Activated CD4-positive, alpha-beta T cell treated with anti-CD3 and anti-CD28 coated beads for 24 hours (primary cell): Measurements from ENCODE around the gene NDUFB10.
A peak's percentile ranks its signal among the peaks of the same experiment; 100 is the strongest.

Experiments used
- DNase-seq, 2 donors: peaks; one replicate each; pipeline ENCODE4 v3.0.0-alpha.2; 2020; ENCODE audit warnings: low read depth in 2 of 2

The NDUFB10 gene

GRCh38 chr16:2001456-2002355, 42.4 kb downstream of the NDUFB10 start:
- no peak for DNase-seq

- DNase-seq, result no peak
Observed at GRCh38 chr16:2002406-2003230, 43.3 kb downstream of the NDUFB10 start.

GRCh38 chr16:2003231-2003826, 44.0 kb downstream of the NDUFB10 start:
- DNase-seq, result no peak

- peak; percentile 80 to 90 for DNase-seq
Observed at GRCh38 chr16:2003827-2004641, 44.7 kb downstream of the NDUFB10 start.

DNA sequence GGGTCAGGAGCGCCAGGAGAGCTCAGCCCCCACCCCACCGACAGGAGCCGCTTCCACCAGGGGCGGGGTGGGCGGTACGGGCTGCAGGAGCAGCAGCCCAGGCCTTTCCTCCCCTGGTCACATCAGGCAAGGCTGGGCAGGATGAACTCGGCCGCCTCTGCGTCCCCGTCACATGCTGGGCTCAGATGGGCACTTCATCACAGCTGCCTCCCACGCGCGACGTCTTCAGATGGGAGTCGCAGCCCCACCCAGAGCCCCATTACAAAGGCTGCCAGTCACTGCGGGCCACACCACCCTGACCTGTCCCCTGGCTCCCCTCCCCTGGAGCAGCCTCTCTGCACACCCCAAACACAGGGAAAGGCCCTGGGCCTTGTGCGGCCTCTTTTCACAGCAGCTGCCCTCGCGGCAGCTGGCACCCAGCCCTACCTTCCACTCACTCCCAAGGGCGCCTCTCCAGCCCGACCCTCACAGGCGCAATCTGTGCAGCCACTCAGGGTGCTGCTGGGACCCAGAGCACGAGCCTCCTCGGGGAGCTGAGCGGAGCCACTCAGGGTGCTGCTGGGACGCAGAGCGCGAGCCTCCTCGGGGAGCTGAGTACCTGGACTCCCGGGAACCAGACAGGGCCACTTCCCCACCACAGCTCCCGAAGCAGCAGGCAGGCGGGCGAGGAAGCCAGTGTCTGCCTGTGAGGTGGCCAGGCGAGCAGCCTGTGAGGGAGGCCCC, 45.6 kb downstream of the NDUFB10 start:
- DNase-seq, result no peak

DNA sequence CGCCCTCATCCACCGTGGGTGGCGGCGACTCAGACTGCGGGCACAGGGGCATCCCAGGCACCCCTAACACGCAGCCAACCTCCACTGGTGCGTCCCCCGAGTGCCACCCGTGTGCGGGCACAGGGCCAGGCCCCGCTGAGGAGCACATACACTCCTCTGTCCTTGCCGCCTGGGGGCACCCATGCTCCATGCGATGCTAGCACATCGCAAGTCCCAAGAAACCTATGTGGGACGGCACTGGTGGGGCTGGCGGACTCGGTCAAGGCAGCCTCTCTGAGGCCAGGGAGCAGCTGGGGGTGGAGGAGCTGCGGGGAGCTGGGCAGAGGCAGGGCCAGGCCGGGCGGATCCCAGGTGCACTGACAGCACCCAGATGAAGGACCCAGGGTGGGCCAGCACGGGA, 46.3 kb downstream of the NDUFB10 start:
- DNase-seq, result no peak

- DNase-seq, result no peak
Observed at GRCh38 chr16:2006317-2006716, 47.0 kb downstream of the NDUFB10 start.

DNA sequence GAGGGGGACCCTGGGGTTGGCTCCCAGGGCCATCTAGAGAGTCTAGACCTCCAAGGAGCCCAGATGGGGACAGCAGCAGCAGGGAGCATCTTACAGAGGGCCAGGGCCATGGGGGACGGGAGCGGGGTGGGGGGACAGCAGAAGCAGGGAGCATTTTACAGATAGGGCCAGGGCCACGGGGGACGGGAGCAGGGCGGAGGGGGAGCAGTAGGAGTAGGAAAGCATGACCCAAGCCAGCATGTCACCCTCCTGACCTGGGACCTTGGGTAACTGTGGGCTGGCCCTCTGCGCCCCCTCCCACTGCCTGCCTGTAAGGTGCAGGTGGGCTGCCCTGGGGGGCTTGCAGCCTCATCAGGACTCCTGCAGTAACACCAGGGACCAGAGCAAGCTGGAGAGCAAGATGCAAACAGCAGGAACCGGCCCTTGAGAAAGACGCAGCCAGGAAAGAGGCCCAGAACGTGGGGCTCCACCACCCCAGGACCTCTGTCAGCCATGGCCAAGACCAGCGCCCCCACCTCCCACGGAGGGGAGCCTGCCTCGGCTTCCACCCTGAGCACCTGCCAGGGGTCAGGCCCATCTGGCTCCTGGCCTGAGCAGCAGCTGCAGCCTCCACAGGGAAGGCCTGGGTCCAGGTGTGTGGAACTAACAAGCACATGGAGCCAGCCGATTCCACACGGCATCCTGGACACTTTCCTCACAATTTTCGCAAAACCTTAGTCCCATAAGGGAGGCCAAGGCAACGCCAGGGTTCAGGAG, 47.9 kb downstream of the NDUFB10 start:
- no peak for DNase-seq

- no peak for DNase-seq
Observed at GRCh38 chr16:2008009-2008526, 48.7 kb downstream of the NDUFB10 start.

DNA sequence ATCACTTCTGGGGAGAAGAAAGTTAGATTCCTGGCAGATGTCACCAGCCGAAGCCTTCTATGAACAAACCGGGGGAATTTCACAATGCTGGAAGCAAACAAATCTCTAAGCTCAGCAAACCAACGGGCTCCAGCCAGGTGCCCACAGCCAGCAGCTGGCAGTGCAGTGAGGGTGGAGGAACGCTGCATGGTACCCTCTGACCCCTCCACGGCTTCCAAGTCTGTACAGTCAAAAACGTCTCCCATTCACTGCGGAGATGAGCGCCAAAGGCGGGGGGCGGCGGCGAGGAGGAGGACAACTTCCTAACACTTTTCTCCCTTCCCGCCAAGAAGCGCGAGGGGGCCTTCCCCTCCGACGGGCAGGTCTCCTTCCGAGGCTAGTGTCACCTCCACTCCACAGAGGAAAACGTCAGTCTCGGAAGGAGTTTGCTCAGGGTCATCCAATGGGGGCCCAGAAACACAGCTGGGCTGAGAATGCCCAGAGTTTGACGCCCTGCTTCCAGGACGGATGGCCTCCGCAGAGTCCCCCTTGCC, 49.4 kb downstream of the NDUFB10 start:
- no peak for DNase-seq

GRCh38 chr16:2009164-2009711, 49.9 kb downstream of the NDUFB10 start:
- no peak for DNase-seq

GRCh38 chr16:2009791-2010510, 50.6 kb downstream of the NDUFB10 start, which contains the start of gene ZNF598:
TSS of gene ZNF598 (minus strand) at chr16:2009821.
- peak; percentile 66 to 69 for DNase-seq
